Suprapubic skin (tissue), 3 donors: Measurements from ENCODE around the gene PRKN.

Experiments used
- CTCF ChIP-seq, 2 donors: fragments of 200-600 bp in 1 of 2; fragments of 450-650 bp in 1 of 2; sonication (generic) in 1 of 2; IDR thresholded peaks; one replicate each; pipeline ENCODE4 v1.5.1; 2016 to 2019; ENCODE audit warnings: antibody characterized with exemption in 2 of 2, mild to moderate bottlenecking in 1 of 2, moderate library complexity in 1 of 2
- POLR2AphosphoS5 ChIP-seq, 3 donors: sonication (generic); formaldehyde crosslinking; IDR thresholded peaks; one replicate each; pipeline ENCODE4 v1.6.1; 2017; ENCODE audit warnings: antibody characterized with exemption in 3 of 3

- TF ChIP-seq CTCF (IDR thresholded peaks at IDR 0.05) (no peak), POLR2AphosphoS5 (IDR thresholded peaks at IDR 0.05) (no peak)
Measured at GRCh38 chr6:161951126-161951525, 776.4 kb downstream of the PRKN start.
